GM21515 (cell line): ENCODE results near the gene NUP210L.

Source experiments
- ATAC-seq: cut with Tn5 transposase; IDR thresholded peaks from one replicate; pipeline ENCODE4 v1.9.1; 2021; ENCODE audit not compliant: unreplicated experiment

The NUP210L gene

DNA sequence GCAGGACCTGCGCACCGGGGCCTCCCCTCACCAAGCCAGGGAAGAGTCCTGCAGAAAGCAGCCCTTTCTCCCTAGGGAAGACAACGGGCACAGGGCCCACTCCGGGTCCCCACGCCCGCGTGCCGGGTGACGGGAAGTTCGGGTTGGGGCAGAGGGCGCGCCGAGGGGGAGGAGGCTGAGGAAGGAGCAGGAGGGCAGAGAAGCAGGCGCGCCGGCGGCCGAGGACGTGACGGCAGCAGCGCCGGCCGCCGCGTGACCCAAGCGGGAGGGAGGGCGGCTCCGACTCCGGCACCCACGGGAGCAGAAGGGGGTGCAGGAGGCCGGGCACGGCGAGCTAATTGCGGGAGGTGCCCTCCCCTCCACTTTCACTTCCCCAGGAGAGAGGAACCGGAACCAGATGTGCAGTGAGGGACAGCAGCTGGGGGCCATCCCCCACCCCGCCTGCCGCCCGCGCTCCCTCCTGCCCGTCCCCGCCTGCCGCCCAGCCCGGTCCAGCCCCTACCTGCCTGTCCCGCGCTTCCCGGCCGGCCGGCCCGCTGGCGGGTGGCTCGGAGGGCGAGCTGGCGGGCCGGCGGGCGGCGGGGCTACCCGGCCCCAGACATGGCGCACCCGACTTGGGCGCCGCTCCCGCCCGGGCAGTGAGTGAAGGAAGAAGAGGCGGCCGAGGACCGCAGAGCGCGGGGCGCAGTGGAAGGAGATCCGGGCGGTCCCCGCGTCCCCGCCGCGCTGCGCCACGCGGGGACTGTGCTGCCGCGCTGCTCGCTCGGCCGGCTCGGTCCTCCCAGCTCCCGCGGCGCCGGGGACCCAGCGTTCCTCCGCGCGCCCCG lies 208.9 kb downstream of the NUP210L start:
- peak; percentile 53 for ATAC-seq

DNA sequence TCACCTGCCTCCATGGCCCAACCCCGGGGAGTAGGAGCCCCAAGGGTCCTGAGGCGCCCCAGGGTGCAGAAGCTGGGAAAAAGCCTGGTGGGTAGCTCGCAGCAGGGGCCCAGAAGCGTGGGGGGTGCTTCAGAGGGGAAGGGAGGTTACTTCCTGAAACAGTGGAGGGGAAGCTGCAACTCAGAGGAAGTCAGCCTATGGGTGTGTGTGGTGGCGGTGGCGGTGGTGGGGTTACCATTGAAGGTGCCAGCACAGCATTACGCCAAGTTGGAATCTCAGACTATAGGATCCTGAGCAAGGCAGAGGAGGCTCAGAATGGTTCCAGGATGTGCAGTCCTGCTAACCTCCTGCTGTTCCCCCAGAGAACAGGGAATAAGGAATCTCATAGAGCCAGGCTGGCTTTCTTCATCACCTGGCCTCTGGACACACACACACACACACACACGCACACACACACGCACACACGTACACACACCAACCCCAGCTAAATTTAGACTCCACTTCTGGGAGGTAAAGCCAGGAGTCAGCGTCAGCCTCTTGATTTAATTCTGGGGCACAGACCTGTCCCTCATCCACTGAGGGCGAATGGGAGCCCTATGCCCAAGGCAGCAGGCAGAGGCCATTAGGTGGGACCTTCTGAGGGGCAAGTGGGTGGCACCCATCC lies 209.6 kb downstream of the NUP210L start:
- peak; percentile 28 for ATAC-seq

DNA sequence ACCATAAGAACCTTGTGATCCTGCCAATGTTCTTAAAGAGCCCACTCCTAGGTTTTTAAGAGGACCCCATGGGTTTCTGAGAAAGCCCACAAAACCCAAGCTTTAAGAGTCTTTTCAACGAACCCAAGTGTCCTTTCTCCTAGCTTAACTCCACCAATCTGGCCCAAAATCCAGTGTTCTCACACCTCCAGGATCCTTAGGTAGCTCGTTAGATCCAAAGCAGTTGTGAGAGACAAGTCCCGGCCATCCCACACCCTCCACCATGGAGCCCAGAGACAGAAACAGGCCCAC lies 210.1 kb downstream of the NUP210L start:
- no peak for ATAC-seq

DNA sequence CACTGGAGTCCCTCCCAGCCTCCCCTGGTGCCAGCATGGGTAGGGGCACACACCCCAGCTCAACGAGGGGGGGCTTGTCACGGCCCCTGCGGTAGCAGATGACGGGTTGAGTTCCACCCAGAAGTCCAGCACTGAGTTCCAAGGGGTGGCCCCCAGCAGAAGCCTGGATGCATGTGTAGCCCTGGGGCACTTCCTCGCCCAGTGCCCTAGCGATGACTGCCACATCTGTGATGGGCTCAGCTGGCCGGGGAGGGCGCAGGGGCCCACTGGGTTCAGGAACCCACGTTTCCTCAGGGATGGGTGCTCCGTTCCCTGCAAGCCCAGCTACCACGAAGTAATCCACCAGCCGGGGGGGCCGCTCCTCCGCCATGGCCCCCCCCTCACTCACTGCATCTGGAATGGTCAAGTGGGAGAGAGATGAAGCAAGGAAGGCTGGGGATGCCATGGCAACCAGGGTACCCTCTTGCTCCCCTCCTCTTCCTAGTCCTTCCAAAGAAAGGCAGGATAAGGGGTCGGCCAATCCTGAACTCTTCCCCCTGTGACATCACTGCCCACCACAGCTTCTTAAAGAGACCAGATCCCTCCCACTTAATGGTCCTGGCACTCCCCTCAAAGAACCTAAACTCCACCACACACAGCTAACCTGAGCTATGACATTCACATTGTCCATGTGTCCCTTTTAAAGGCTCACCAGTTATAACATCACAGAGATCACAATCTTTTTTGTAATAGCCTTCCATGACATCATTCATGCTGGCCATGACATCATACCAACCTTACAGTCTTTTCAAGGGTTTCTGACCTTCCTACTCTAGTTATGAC lies 210.7 kb downstream of the NUP210L start:
- no peak for ATAC-seq

DNA sequence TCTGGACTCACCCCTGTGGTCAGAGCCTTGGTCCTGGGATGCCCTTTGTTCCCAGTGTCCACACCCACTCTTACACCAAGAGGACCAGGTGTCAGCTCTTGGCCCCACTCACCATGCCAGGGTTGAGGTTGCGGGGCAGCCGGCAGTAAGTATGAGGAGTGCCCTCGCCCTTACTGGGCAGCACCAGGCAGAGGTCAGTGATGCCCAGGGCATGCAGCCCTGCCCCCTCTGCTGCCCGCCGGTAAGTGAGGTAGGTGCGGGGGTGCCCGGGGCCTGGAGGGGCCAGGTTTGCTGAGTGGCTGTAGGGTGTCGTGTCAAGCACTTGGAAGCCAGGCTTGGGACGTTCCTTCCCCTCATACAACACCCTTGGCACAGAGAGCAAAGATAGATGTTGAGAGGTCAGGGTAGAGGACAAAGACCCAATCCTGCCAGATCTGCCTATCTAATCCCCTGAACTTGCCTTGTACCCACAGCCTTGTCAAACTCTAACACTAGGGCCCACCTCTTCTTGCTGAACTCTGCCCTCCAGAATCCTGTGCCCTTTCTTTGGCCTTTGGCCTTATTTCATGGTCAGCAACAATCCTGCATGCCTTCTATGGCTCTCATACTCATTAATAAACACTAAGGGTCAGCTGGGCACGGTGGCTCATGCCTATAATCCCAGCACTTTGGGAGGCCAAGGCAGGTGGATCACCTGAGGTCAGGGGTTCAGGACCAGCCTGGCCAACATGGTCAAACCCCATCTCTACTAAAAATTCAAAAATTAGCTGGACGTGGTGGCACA lies 211.9 kb downstream of the NUP210L start:
- no peak for ATAC-seq
